HL-60/S4 treated with retinoic acid at 250 ng/mL for 4 days and 3 days (cell line): ENCODE data around the gene CXCR6.
"Not testable (repeated sequence)": the region's sequence is repeated elsewhere in the genome, so short reads cannot be mapped to it uniquely, and the experiment has no call there.

Experiments
- in situ Hi-C: fragments of 300-500 bp; cut with MboI; formaldehyde crosslinking; loops from 2 replicates; pipeline ENCODE4 v1.7.0; 2022; ENCODE audit warnings: low sequenced_read_pairs

CXCR6 gene

DNA sequence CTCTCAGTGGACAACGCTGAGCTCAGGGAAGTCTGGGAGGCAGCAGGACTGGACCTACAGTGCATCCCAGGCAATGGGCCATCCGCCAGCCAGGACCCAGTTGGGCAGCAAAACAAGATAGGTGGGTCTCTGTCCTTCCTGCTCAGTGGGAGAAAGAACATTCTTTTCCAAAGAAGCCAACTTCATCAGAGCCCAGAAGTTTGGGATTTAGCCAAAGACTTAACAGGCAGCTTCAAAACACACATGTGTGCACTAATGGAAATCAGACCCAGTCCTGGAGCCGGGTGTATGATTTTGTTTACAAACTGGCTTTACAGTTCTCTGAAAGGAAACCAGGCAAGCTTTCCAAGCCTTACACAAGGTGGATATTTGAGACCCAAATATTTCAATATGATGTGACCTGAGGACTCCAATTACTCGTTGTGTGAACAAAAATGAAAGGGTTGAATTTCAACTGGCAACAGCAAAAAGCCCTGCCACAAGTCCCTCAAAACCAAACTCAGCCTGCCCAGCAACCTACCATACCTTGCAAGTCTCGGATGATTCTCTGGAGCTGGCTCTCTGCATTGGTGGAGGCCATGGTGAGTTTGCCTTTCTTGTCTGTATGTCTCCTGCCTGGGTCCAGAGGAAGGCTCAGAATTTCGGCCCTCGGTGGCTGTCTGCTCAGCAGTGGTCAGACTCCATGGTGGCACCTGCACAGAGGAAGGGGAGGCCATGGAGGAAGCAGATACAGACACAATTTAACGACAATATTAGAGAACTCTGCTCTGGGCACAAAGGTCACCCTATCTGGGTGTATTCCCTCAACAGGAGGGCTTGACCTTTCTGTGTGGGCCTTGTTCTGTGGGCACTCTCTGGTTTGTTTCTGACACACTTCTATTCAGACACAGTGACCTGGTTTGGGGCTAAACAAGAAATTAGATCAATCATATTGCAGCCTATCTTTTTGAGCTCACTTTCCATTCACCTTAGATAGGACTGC lies 41.4 kb downstream of the CXCR6 start:
- in situ Hi-C loops = no loop called here

DNA sequence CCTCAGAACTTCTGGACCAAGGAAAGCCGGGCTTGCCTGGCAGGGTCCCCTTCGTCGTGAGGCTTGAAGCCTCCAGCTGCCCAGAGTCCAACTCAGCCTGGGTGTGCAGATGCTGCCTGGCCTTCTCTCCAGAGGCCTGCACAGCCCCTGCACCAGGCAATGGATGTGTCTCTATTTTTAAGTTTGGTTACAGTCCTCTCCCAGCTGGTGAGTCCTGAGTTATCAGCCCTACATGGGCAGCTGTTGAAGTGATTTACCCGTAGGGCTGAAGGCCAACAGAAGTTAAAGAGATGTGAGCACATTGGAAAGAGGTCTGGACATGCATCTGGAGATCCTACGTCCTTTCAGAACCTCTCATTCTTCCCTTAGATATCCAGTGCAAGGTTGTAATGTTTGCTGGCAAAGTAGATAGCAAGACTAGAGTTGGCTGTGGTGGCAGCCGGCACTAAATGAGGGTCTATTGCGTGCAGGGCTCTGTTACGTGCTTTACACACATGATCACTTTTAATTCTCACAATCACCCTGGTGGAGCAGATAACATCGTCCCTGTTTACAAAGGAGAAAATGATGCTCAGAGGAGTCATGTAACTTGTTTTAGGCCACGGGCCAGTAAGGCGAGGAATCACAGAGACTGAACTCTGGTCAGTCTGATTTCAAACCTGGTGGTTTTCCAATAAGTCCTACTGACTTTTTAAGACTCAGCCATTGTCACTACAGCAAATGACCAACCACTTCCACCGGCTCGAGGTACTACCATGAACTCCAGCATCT lies 42.5 kb downstream of the CXCR6 start:
- in situ Hi-C loops = no loop called here

DNA sequence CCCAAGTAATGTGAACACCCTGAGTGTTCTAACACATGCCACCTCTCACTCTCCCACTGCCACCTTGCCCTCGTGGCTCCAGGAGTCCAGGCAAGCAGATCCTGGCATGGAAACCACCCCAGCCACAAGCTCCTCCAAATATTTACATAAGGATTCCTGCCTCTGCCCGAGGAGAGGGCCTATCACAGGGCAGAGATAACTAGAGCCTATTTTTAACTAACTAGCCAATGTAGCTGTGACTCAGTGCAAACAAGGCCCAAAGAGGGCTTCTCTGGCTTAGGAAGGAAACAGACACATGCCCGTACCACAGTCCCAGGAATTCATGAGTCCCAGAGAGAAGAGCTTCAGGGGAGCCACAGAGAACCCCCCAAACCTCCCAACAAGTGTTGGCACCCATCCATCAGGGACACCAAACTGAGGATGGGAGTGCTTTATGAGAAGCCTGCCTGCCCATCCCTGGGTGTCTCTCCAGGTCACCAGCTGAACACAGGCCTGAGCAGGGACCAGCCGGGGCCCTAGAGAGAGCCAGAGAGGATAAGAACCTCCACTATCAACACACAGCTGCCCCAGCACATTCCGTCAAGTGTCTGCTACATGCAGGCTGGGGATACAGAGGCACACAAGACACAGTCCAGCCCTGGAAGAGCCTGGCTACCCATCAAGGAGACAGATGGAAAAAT lies 43.2 kb downstream of the CXCR6 start:
- in situ Hi-C loops = no loop called here

DNA sequence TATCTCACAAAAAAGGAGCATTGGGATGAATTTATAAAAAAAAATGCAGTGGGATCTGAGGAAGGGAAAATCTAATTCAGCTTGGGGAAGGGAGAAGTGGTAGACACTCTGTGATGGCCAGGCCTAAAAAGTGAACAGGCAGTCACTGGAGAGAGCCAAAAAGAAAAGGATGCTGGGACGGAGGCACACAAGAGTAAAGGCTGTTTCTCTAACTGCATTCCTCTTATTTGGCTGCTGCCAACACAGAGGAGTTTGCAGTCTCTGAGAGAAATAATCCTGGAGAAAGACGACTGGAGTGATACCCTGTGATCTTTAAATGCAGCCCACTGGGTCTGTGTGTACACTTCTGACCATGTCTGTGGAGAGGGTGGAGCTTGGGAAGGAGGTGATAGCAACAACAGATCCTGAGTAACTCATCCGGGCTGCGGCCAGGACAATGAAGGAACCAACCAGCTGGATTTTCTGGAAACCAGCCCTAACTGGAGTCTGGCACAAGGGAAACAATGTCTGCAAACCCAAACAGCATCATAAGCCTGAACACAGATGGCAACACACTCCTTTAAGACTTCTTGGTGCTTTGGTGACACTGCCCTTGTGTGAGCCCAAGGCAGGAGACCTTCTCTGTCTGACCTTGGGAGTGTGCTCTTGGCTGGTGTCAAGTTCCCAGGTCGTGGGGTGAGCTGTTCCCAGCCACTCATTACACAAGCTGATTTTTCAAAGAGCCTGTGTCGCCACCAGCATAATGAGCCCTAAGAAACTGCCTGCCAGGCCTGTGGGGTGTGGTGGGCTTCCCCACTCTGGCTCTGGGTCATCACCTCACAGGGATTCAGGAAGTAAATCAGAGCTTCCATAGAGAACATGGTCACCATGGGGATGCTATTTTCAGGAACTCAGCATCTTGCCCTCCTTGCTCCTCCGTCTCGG lies 44.4 kb downstream of the CXCR6 start:
- in situ Hi-C loops = no loop called here

DNA sequence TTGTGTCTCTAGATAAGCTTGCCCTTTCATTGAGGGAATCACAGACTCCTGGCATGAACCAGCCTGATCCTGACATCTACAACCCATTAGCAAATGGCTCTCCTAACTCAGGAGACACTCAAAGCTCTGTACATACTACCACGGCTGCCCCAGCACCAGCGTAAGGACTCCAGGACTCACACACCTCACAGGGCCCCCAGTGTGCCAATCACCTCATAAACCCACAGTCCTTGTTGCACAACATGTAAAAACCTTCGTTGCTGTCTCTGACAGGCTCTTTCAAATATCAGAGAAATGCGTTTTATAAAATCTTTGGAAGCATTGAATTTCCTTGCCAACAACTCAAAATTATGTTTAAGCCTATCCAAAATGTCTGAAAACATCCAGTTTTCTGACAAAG lies 45.1 kb downstream of the CXCR6 start:
- in situ Hi-C loops = no loop called here

DNA sequence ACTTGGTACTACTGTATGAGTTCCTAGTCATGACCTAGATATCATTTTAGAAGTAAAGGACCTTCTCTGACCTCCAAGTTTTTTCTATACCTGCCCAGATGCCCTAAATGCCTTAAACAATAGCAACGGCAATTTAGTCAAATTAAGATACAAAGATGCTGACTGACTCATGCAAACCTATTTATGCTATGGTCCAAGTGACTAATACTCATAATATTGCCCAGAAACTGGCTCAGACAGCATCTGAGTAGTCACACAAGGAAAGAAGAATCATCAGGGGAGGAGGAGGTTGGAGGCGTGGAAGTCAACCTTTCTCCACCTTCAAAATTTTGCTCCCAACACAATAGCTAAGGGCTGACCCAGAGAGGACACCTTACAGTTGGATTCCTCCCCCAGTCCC lies 45.5 kb downstream of the CXCR6 start:
- in situ Hi-C loops = no loop called here

DNA sequence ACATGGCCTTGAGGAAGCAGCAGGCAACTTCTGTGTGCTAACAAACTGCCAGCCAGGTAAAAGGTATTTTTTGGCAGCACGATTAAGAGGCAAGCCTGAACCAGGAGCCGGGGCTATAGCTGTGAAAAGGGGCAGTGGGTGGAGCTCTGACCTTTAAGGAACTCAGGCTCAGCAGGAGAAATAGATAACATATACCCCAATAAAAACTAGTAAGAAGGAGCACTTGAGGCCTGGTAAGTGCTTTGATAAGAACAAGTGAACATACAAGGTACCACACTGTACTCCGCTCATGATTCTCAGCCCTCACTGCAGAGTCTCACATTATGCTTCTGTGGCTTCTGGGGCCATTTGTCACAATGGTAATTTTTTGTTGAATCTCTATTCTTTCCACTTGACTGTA lies 46.9 kb downstream of the CXCR6 start:
- in situ Hi-C loops = no loop called here

DNA sequence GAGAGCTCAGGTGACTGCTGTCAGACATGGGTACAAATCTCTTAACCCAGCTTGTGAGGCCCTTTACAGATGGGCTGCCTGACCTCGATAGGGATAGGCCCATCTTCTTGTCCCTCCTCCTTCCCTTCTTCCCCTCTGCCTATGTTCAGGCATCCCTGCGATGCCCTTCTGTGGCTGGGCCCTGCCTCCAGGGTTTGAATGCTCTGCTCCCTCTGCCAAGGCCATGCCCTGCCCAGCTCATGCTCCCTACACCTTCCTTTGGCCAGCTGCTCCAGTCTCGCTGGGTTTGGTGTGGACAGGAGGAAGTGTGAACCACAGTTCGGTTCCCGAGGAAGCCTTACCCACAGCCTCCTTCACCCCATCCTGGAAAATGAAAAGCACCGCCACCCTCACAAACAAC lies 48.1 kb downstream of the CXCR6 start:
- in situ Hi-C loops = no loop called here

DNA sequence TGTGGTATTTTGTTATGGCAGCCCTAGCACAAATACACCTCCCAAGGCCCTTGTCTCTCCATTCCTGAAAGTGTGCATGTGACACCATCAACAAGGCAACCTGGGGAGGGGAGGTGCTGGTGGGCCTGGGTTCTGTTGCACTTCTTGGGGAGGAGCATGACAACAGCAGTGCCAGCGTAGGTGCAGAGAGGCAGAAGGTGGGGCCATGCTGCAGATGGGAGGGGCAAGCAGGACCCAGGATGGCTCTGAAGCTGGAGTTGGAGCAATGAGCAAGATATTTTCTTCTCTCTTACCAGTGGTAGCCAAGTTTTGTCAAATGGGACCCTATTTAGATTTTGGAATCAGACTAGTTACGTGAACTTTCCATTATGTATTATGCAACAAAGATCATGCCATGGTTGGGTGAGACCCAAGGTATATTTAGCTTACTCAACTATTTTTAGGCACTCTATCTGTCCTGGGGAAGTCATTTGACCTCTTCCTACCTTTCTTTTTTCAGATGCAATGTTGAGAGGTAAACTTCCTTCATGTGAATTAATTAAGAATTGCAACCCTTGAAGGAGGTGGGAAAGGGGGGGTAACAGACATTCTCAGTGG lies 49.0 kb downstream of the CXCR6 start:
- in situ Hi-C loops = no loop called here

DNA sequence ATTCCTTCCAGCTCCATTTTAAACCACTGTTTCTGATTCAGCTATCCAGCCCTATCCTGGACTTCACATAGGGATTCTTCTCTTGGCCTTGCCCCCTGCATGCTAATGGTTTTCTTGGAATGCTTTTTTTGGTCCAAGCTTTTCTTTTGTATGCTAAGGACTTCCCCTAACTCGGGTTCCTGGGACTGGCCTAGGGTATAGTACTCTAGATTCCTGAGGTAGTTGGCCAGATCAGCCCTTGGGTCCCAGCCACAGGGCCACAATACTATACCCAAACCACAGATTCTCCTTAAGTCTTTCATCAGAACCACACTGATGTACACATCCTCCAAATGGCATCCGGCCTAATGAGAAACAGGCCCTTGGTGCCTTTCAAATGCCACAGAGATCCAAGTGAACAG lies 49.6 kb downstream of the CXCR6 start:
- in situ Hi-C loops = no loop called here

DNA sequence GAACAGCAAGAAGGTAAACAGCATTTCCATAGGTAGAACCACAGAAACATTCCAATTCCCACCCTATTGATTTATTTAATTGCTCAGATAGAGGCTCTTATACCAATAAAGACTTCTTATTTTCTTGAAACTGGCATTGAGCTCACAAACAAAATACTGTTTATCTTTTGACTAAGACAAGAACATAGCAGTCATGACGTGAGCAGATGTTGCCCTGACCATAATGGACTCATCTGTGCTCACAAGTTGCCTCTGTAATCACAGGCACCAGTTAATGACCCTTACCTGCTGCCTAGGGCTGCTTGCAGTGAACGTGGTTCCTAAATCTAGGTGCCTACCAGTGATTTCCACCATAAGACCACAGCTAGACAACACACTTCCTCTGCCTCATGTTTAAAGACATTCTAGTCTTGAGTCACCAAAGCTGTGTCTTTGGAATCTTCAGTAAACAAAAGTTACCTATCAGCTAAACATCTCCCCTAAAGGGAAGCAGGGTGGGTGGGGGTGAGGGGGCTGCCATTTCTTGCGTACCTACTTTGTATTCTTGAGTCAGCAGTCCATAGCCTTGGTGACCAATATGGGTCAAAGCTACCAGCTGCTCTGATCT lies 50.3 kb downstream of the CXCR6 start:
- in situ Hi-C loops = no loop called here

DNA sequence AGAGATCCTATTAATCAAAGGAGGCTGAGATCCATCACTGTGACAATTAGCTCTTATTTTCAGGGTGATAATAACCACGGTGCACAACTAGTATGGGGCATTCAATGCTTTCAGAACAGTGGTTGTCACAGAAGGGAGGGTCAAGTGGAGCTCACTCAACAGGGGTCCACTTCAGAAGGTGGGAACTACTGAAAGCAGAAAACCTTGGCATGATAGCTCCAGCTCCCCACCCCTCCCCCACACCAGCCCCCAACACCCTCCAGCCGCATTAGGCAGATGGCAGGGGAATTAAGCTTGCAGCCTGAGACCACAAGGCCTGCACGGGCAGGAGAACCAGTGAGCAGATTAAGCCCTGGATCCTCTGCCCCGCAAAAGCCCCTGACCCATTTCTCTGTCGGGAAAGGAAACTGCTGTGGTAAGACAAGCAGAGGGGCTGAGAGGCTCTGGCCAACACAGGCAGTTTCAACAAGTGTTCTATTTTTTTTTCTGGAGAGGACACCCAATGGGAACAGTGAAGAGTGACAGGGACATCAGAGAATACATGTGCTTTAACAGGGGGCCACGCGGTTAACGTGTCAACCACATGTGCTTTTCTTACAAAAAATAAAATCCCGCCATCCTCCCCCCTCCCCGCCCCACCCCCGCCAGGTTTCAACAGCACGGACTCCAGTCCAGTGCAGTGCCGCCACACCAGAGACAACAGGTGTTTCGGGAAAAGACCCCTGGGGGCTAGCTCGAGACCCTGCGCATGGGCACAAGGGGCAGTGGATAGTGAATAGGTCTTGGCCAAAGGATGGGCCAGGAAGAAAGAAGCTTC lies 51.4 kb downstream of the CXCR6 start:
- in situ Hi-C loops = no loop called here

DNA sequence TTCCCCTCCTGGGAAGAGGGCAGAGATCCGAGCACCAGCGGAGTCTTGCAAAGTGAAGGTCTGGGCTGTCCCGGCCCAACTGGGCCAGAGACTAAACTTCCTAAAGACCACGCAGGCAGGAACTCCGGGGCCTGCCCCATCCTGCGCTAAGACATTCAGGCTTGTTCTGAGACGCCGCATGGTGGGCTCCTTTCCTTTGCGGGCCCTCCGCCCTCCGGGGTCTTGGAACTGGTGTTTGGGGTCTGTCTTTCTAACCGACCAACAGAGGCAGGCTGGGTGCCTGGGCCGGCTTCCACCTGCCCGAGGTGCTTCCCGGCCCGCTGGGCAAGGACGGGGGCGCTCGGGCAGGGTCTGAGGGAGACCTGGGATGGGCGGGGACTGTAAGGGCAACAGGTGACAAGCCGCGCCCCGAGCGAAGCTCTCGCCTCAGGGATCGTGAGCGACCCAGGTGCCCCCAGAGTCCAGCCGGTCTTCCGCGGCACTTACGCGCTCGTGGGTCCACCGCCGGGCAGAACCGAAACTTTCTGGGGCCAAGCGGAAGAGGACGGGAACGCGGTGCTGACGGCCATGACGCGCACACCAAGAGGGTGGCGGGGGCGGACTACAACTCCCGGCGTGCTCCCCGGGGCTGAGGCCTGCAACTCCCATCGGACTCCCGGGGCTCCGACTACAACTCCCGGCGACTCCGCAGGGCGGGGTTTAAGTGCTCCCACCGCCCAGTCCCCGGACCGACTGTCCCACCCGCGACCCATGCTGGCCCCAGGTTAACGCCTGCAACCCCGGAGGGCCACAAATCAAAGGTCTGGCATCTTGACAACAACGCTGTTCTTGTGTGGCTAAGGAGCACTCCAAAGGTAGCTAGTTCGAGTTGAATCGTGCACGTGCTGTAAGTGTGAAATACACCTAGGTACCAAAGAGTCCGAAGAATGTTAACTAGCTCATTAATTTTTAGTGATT lies 52.2 kb downstream of the CXCR6 start, which contains the start of gene FYCO1:
Gene FYCO1 (minus strand): TSS at position 589 of the 957 bp plus-strand sequence. CDS start 10,914 bp downstream, outside the sequence.
- in situ Hi-C loops = no loop called here

DNA sequence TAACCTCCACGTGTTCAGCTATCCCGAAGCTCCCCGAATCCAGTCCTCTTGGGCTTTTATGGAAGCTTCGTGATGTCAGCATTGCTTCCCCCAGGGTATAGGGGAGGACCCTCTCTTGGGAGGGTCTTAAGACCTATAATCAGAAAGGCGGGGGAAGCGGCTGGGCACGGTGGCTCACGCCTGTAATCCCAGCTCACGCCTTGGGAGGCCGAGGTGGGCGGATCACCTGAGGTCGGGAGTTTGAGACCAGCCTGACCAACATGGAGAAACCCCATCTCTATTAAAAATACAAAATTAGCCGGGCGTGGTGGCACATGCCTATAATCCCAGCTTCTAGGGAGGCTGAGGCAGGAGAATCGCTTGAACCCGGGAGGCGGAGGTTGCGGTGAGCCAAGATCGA lies 54.2 kb downstream of the CXCR6 start:
- in situ Hi-C loops = not testable (repeated sequence)

DNA sequence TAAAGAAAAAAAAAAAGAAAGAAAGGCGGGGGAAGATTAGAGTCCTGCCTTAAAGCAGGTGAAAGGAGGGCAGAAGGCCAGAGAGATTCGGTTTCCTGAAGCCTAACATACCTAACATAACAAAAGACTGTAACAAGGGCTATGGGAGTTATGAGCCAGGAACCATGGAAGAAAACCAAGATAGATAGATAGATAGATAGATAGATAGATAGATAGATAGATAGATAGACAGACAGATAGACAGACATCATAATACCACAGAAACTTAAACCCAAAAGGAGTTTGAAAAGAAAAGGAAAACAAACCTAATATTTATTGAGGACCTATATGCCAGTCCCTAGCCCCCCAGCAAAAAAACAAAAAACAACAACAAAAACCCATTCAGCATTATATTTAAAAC lies 54.7 kb downstream of the CXCR6 start:
- in situ Hi-C loops = no loop called here
